WTC11 (cell line): ENCODE results near the gene MYCBPAP. TPM values are rescaled to one million over a fixed set of nuclear protein-coding genes. Genes with fewer than 3 reads are reported as not detected.

Source experiments
- ATAC-seq: fragments of 200-7000 bp; cut with Tn5 transposase; 2 replicates; pipeline ENCODE4 v1.10.0; 2021; ENCODE audit warnings: mild to moderate bottlenecking, moderate library complexity
- CTCF ChIA-PET: fragments of 300-600 bp; sonication (Branson Sonifier 250); formaldehyde crosslinking; loops from one replicate; lab custom pipeline; 2021; ENCODE audit warnings: antibody characterized with exemption; lab: Charles Lee
- POLR2A ChIA-PET: fragments of 350-600 bp; sonication (Branson Sonifier 250); formaldehyde crosslinking; loops from one replicate; lab custom pipeline; 2021; ENCODE audit warnings: antibody characterized with exemption; lab: Charles Lee
- DNase-seq: peaks from one replicate; pipeline ENCODE4 v3.0.0; 2021; ENCODE audit warnings: low spot score
- H3K27ac Mint-ChIP-seq: 2 replicates; pipeline ENCODE4 v1.8.0; 2021; ENCODE audit warnings: mixed read lengths
- H3K27me3 Mint-ChIP-seq: 2 replicates; pipeline ENCODE4 v1.8.0; 2021; ENCODE audit warnings: low read depth, mild to moderate bottlenecking, moderate library complexity, mixed read lengths
- H3K36me3 Mint-ChIP-seq: 2 replicates; pipeline ENCODE4 v1.8.0; 2021; ENCODE audit warnings: mixed read lengths
- H3K4me1 Mint-ChIP-seq: 2 replicates; pipeline ENCODE4 v1.8.0; 2022; ENCODE audit warnings: mixed read lengths
- H3K4me3 Mint-ChIP-seq: 2 replicates; pipeline ENCODE4 v1.8.0; 2021; ENCODE audit warnings: mild to moderate bottlenecking, moderate library complexity, mixed read lengths
- H3K9me3 Mint-ChIP-seq: 2 replicates; pipeline ENCODE4 v1.8.0; 2021; ENCODE audit warnings: mixed read lengths
- ATF1 ChIP-seq: sonication (generic); formaldehyde crosslinking; IDR thresholded peaks from 2 replicates; pipeline ENCODE4 v1.8.1; 2023; ENCODE audit warnings: mild to moderate bottlenecking, moderate library complexity, missing genetic modification reagents
- EMX1 ChIP-seq: fragments of 250-450 bp; sonication (Bioruptor Pico); IDR thresholded peaks from 2 replicates; pipeline ENCODE4 v1.8.0; 2021; ENCODE audit warnings: mild to moderate bottlenecking
- ESRRA ChIP-seq: sonication (generic); formaldehyde crosslinking; IDR thresholded peaks from 2 replicates; pipeline ENCODE4 v1.8.1; 2022; ENCODE audit warnings: mild to moderate bottlenecking, missing genetic modification reagents, borderline replicate concordance
- ETV6 ChIP-seq: sonication (generic); formaldehyde crosslinking; IDR thresholded peaks from 2 replicates; pipeline ENCODE4 v1.8.1; 2022; ENCODE audit warnings: mild to moderate bottlenecking, missing genetic modification reagents
- FOXP1 ChIP-seq: sonication (generic); formaldehyde crosslinking; IDR thresholded peaks from 2 replicates; pipeline ENCODE4 v1.8.0; 2022; ENCODE audit warnings: missing genetic modification reagents, mild to moderate bottlenecking, moderate library complexity, borderline replicate concordance
- GABPB1 ChIP-seq: sonication (generic); formaldehyde crosslinking; IDR thresholded peaks from 2 replicates; pipeline ENCODE4 v1.8.1; 2023; ENCODE audit warnings: mild to moderate bottlenecking, missing genetic modification reagents
- GRHL2 ChIP-seq: fragments of 250-450 bp; sonication (Bioruptor Pico); IDR thresholded peaks from 2 replicates; pipeline ENCODE4 v1.8.0; 2022; ENCODE audit warnings: mild to moderate bottlenecking, moderate library complexity; ENCODE audit not compliant: insufficient replicate concordance, severe bottlenecking
- KAT7 ChIP-seq: sonication (generic); formaldehyde crosslinking; IDR thresholded peaks from 2 replicates; pipeline ENCODE4 v1.8.1; 2023; ENCODE audit warnings: missing genetic modification reagents, mild to moderate bottlenecking, borderline replicate concordance
- MYBL2 ChIP-seq: sonication (generic); formaldehyde crosslinking; IDR thresholded peaks from 2 replicates; pipeline ENCODE4 v1.8.1; 2023; ENCODE audit warnings: mild to moderate bottlenecking, moderate library complexity, missing genetic modification reagents
- NFATC4 ChIP-seq: fragments of 250-450 bp; sonication (Bioruptor Pico); IDR thresholded peaks from 2 replicates; pipeline ENCODE4 v1.9.0; 2021; ENCODE audit warnings: mild to moderate bottlenecking
- OVOL2 ChIP-seq: fragments of 250-450 bp; sonication (Bioruptor Pico); IDR thresholded peaks from 2 replicates; pipeline ENCODE4 v1.9.0; 2021; ENCODE audit warnings: mild to moderate bottlenecking, borderline replicate concordance
- RELA ChIP-seq: sonication (generic); formaldehyde crosslinking; IDR thresholded peaks from 2 replicates; pipeline ENCODE4 v1.8.1; 2022; ENCODE audit warnings: missing genetic modification reagents, mild to moderate bottlenecking, borderline replicate concordance
- SMAD3 ChIP-seq: sonication (generic); formaldehyde crosslinking; IDR thresholded peaks from 2 replicates; pipeline ENCODE4 v1.8.0; 2022; ENCODE audit warnings: missing genetic modification reagents, mild to moderate bottlenecking, borderline replicate concordance
- SMAD4 ChIP-seq: sonication (generic); formaldehyde crosslinking; IDR thresholded peaks from 2 replicates; pipeline ENCODE4 v1.8.0; 2022; ENCODE audit warnings: mild to moderate bottlenecking, missing genetic modification reagents
- TCF7 ChIP-seq: sonication (generic); formaldehyde crosslinking; IDR thresholded peaks from 2 replicates; pipeline ENCODE4 v1.8.0; 2022; ENCODE audit warnings: mild to moderate bottlenecking, low read depth, missing genetic modification reagents, moderate library complexity
- ZBTB21 ChIP-seq: sonication (generic); formaldehyde crosslinking; IDR thresholded peaks from 2 replicates; pipeline ENCODE4 v1.8.1; 2023; ENCODE audit warnings: mild to moderate bottlenecking, missing genetic modification reagents, borderline replicate concordance
- ZNF138 ChIP-seq: sonication (generic); formaldehyde crosslinking; conservative IDR thresholded peaks from 2 replicates; pipeline ENCODE4 v1.8.1; 2022; ENCODE audit warnings: mild to moderate bottlenecking, moderate library complexity, missing genetic modification reagents
- ZNF219 ChIP-seq: sonication (generic); formaldehyde crosslinking; IDR thresholded peaks from 2 replicates; pipeline ENCODE4 v1.8.0; 2023; ENCODE audit warnings: missing genetic modification reagents, mild to moderate bottlenecking, borderline replicate concordance
- ZNF232 ChIP-seq: sonication (generic); formaldehyde crosslinking; IDR thresholded peaks from 2 replicates; pipeline ENCODE4 v1.8.0; 2022; ENCODE audit warnings: mild to moderate bottlenecking, missing genetic modification reagents
- ZNF263 ChIP-seq: sonication (generic); formaldehyde crosslinking; IDR thresholded peaks from 2 replicates; pipeline ENCODE4 v1.8.1; 2022; ENCODE audit warnings: low read depth, mild to moderate bottlenecking, moderate library complexity, missing genetic modification reagents
- ZNF423 ChIP-seq: fragments of 250-450 bp; sonication (Bioruptor Pico); IDR thresholded peaks from 2 replicates; pipeline ENCODE4 v2.1.2; 2022; ENCODE audit warnings: mild to moderate bottlenecking, moderate library complexity
- total RNA-seq: library from RNA; stranded (reverse); gene quantifications from 3 replicates; pipeline ENCODE4 v1.2.3, GENCODE V29; 2021
- TF ChIP-seq, protein P1 (sequence below): fragments of 250-450 bp; sonication (Bioruptor Pico); IDR thresholded peaks from 2 replicates; pipeline ENCODE4 v1.9.0; 2021; ENCODE audit warnings: moderate library complexity, mild to moderate bottlenecking, inconsistent platforms, borderline replicate concordance
- TF ChIP-seq, protein P2 (sequence below): sonication (generic); formaldehyde crosslinking; IDR thresholded peaks from 2 replicates; pipeline ENCODE4 v1.8.0; 2023; ENCODE audit warnings: mild to moderate bottlenecking, missing genetic modification reagents
- TF ChIP-seq, protein P3 (sequence below): sonication (generic); formaldehyde crosslinking; IDR thresholded peaks from 2 replicates; pipeline ENCODE4 v1.8.1; 2022; ENCODE audit warnings: low read depth, missing genetic modification reagents, borderline replicate concordance
- TF ChIP-seq, protein P4 (sequence below): fragments of 250-450 bp; sonication (Bioruptor Pico); IDR thresholded peaks from 2 replicates; pipeline ENCODE4 v1.8.0; 2021; ENCODE audit warnings: mild to moderate bottlenecking
- TF ChIP-seq, protein P5 (sequence below): sonication (generic); formaldehyde crosslinking; IDR thresholded peaks from 2 replicates; pipeline ENCODE4 v1.8.0; 2022; ENCODE audit warnings: missing genetic modification reagents

The MYCBPAP gene
- total RNA-seq, 1 experiment from 2014 or later: 5.7 TPM

DNA sequence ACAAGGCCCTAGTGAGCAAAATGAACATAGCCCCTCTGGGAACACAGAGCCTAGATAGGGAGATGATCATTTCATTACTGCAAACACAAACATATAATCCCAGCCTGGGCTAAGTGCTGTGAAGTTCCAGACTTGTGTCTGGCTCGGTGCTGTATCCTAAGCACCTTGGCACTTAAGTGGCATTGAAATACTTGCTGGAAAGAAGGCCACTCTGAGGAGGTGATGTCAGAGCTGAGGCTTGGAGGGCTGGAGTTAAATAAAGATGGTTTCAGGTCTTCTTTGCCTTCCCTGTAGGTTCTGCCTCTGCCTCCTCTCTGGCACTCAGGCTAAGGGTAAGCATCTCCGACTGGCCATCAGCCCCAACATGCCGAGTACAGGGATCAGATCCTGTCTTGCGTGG is 49.9 kb downstream of the MYCBPAP start:
- Mint-ChIP-seq H3K27ac (no peak overlapping the region), H3K9me3 (no peaks in the 10 kb centered on the region), H3K36me3 (no peaks in the 10 kb centered on the region), H3K4me1 (peaks cover 20% of the 10 kb centered on the region), H3K4me3 (peak overlapping the region; percentile 87), H3K27me3 (peaks cover 53% of the 10 kb centered on the region)
- ATAC-seq (no peak), DNase-seq (no peak)
- TF ChIP-seq RELA (CRISPR knock-in tag): no peak
- TF ChIP-seq KAT7 (CRISPR knock-in tag): no peak
- TF ChIP-seq GABPB1: no peak
- TF ChIP-seq, protein P1, sequence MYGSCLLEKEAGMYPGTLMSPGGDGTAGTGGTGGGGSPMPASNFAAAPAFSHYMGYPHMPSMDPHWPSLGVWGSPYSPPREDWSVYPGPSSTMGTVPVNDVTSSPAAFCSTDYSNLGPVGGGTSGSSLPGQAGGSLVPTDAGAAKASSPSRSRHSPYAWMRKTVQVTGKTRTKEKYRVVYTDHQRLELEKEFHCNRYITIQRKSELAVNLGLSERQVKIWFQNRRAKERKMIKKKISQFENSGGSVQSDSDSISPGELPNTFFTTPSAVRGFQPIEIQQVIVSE (CRISPR knock-in tag): no peak
- no peak for TF ChIP-seq SMAD4 (CRISPR knock-in tag)
- TF ChIP-seq, protein P2, sequence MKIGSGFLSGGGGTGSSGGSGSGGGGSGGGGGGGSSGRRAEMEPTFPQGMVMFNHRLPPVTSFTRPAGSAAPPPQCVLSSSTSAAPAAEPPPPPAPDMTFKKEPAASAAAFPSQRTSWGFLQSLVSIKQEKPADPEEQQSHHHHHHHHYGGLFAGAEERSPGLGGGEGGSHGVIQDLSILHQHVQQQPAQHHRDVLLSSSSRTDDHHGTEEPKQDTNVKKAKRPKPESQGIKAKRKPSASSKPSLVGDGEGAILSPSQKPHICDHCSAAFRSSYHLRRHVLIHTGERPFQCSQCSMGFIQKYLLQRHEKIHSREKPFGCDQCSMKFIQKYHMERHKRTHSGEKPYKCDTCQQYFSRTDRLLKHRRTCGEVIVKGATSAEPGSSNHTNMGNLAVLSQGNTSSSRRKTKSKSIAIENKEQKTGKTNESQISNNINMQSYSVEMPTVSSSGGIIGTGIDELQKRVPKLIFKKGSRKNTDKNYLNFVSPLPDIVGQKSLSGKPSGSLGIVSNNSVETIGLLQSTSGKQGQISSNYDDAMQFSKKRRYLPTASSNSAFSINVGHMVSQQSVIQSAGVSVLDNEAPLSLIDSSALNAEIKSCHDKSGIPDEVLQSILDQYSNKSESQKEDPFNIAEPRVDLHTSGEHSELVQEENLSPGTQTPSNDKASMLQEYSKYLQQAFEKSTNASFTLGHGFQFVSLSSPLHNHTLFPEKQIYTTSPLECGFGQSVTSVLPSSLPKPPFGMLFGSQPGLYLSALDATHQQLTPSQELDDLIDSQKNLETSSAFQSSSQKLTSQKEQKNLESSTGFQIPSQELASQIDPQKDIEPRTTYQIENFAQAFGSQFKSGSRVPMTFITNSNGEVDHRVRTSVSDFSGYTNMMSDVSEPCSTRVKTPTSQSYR (CRISPR knock-in tag): no peak
- no peak for TF ChIP-seq TCF7
- no peak for TF ChIP-seq FOXP1 (CRISPR knock-in tag)
- no peak for TF ChIP-seq ZNF423 (CRISPR knock-in tag)
- TF ChIP-seq, protein P3, sequence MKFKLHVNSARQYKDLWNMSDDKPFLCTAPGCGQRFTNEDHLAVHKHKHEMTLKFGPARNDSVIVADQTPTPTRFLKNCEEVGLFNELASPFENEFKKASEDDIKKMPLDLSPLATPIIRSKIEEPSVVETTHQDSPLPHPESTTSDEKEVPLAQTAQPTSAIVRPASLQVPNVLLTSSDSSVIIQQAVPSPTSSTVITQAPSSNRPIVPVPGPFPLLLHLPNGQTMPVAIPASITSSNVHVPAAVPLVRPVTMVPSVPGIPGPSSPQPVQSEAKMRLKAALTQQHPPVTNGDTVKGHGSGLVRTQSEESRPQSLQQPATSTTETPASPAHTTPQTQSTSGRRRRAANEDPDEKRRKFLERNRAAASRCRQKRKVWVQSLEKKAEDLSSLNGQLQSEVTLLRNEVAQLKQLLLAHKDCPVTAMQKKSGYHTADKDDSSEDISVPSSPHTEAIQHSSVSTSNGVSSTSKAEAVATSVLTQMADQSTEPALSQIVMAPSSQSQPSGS (CRISPR knock-in tag): no peak
- no peak for TF ChIP-seq ETV6 (CRISPR knock-in tag)
- TF ChIP-seq ZNF138 (CRISPR knock-in tag): no peak
- no peak for TF ChIP-seq GRHL2 (CRISPR knock-in tag)
- TF ChIP-seq ZNF232 (CRISPR knock-in tag): no peak
- ChIA-PET POLR2A (no interaction called here), CTCF (interaction anchor here (3.5 kb wide), 1 partner anchor 68 kb away, joined by 11 read pairs; no protein-coding TSS in a partner anchor)

DNA sequence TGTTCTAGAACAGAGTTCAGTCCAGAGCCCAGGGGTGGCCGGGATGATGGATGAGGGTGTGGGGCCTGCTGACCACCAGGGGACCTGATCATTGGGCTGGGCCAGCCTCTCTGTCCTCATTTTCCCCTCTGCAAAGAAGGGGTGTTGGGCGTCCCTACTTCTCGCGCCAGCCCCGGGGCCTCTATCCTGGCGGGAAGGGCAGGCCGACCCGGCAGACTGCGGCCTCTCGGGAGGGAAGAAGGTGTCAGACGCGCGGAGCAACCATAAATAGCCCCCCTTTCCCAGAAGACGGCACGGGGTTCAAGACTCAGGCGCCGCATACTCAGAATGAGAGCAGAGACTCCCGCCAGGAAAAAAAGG is 50.3 kb downstream of the MYCBPAP start:
- TF ChIP-seq, protein P4, sequence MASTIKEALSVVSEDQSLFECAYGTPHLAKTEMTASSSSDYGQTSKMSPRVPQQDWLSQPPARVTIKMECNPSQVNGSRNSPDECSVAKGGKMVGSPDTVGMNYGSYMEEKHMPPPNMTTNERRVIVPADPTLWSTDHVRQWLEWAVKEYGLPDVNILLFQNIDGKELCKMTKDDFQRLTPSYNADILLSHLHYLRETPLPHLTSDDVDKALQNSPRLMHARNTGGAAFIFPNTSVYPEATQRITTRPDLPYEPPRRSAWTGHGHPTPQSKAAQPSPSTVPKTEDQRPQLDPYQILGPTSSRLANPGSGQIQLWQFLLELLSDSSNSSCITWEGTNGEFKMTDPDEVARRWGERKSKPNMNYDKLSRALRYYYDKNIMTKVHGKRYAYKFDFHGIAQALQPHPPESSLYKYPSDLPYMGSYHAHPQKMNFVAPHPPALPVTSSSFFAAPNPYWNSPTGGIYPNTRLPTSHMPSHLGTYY: no peak
- no peak for TF ChIP-seq ZBTB21
- TF ChIP-seq, protein P1 (CRISPR knock-in tag): no peak
- TF ChIP-seq OVOL2 (CRISPR knock-in tag): no peak
- no peak for TF ChIP-seq ZNF263
- TF ChIP-seq NFATC4 (CRISPR knock-in tag): no peak
- no peak for TF ChIP-seq SMAD3
- no peak for TF ChIP-seq ESRRA
- TF ChIP-seq EMX1: no peak
- TF ChIP-seq MYBL2 (CRISPR knock-in tag): no peak
- TF ChIP-seq, protein P5, sequence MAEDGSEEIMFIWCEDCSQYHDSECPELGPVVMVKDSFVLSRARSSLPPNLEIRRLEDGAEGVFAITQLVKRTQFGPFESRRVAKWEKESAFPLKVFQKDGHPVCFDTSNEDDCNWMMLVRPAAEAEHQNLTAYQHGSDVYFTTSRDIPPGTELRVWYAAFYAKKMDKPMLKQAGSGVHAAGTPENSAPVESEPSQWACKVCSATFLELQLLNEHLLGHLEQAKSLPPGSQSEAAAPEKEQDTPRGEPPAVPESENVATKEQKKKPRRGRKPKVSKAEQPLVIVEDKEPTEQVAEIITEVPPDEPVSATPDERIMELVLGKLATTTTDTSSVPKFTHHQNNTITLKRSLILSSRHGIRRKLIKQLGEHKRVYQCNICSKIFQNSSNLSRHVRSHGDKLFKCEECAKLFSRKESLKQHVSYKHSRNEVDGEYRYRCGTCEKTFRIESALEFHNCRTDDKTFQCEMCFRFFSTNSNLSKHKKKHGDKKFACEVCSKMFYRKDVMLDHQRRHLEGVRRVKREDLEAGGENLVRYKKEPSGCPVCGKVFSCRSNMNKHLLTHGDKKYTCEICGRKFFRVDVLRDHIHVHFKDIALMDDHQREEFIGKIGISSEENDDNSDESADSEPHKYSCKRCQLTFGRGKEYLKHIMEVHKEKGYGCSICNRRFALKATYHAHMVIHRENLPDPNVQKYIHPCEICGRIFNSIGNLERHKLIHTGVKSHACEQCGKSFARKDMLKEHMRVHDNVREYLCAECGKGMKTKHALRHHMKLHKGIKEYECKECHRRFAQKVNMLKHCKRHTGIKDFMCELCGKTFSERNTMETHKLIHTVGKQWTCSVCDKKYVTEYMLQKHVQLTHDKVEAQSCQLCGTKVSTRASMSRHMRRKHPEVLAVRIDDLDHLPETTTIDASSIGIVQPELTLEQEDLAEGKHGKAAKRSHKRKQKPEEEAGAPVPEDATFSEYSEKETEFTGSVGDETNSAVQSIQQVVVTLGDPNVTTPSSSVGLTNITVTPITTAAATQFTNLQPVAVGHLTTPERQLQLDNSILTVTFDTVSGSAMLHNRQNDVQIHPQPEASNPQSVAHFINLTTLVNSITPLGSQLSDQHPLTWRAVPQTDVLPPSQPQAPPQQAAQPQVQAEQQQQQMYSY (CRISPR knock-in tag): no peak
- TF ChIP-seq ATF1: no peak
- TF ChIP-seq ETV6 (CRISPR knock-in tag): no peak
- TF ChIP-seq ZNF219 (CRISPR knock-in tag): no peak
- Mint-ChIP-seq H3K4me3 (peak overlapping the region; percentile 87), H3K27me3 (peaks cover 57% of the 10 kb centered on the region), H3K27ac (no peak overlapping the region), H3K36me3 (no peaks in the 10 kb centered on the region), H3K4me1 (peaks cover 23% of the 10 kb centered on the region), H3K9me3 (no peaks in the 10 kb centered on the region)
- ATAC-seq (no peak), DNase-seq (no peak)
- ChIA-PET CTCF (interaction anchor here (3.5 to 7.2 kb wide), 3 partner anchors 7 to 70 kb away, joined by 11 to 135 read pairs (median 121); no protein-coding TSS in a partner anchor), POLR2A (no interaction called here)
